Ovary (tissue), 9 donors: Measurements from ENCODE around the gene RANBP3. TPM values are rescaled to one million over a fixed set of nuclear protein-coding genes. Genes with fewer than 3 reads are reported as not detected.

Experiments
- DNase-seq, 5 donors: peaks; one replicate each; pipeline ENCODE4 v3.0.0-alpha.2; 2019 to 2020
- H3K27ac ChIP-seq, 2 donors: fragments of 200-600 bp; one replicate each; pipeline versions ENCODE4 v1.5.1 to v1.8.0; 2019 to 2022
- H3K27me3 ChIP-seq: fragments of 200-600 bp; one replicate; pipeline ENCODE4 v1.8.0; 2022
- H3K36me3 ChIP-seq: fragments of 200-600 bp; sonication (generic); one replicate; pipeline ENCODE4 v1.5.1; 2019
- H3K4me1 ChIP-seq: one replicate; pipeline ENCODE4 v1.8.1; 2013; ENCODE audit warnings: mild to moderate bottlenecking, moderate library complexity; ENCODE audit not compliant: insufficient read depth
- H3K4me3 ChIP-seq: fragments of 200-600 bp; sonication (generic); one replicate; pipeline ENCODE4 v1.5.1; 2017
- H3K9me3 ChIP-seq, 2 donors: fragments of 200-600 bp in 1 of 2; sonication (generic) in 1 of 2; one replicate each; pipeline versions ENCODE4 v1.5.1 to v1.8.1; 2013 to 2019; ENCODE audit warnings: mild to moderate bottlenecking in 1 of 2, moderate library complexity in 1 of 2
- CTCF ChIP-seq, 3 donors: fragments of 450-650 bp in 2 of 3; fragments of 200-600 bp in 1 of 3; IDR thresholded peaks; one replicate each; pipeline versions ENCODE4 v1.5.1 to v1.8.0; 2016 to 2022; ENCODE audit warnings: antibody characterized with exemption in 3 of 3, mild to moderate bottlenecking in 1 of 3
- EP300 ChIP-seq: sonication (generic); formaldehyde crosslinking; IDR thresholded peaks from one replicate; pipeline ENCODE4 v1.6.1; 2017; ENCODE audit warnings: antibody characterized with exemption
- POLR2A ChIP-seq: fragments of 450-650 bp; IDR thresholded peaks from one replicate; pipeline ENCODE4 v1.6.1; 2017; ENCODE audit warnings: antibody characterized with exemption, mild to moderate bottlenecking, moderate library complexity
- WGBS, 3 donors: extraction: QIAGEN DNeasy Blood & Tissue Kit in 1 of 3; methylation state at CpG; one replicate each; pipeline versions ENCODE4 v1.1.5 to v1.1.7; 2013 to 2017; 5-methylcytosine and 5-hydroxymethylcytosine counted together
- intact Hi-C, 4 donors: fragments of 100-400 bp; cut with DNase I; formaldehyde crosslinking; loops; one replicate each; pipeline versions ENCODE4 v1.11.0 to v1.15.1; 2022 to 2023
- polyA plus RNA-seq, 2 donors: library from polyadenylated mRNA; stranded (reverse); fragments of 200-250 nt in 1 of 2; fragments of 350-450 nt in 1 of 2; fragmentation: Illumina TruSeq in 1 of 2; extraction: RNeasy Lipid Tissue Mini Kit (QIAGEN cat#74804) in 1 of 2; gene quantifications; one replicate each; pipeline ENCODE4 v1.2.3, GENCODE V29; 2013 to 2014
- total RNA-seq, 7 donors: library from RNA; depleted of rRNA in 2 of 7; stranded (reverse); fragments of >200 nt in 2 of 7; fragmentation: NEBNext Ultra II Directional in 3 of 7; extraction: Animal tissue kit (Norgen Biotek cat#: 25700) in 3 of 7; gene quantifications; one replicate each; pipeline versions ENCODE4 v1.1.0 to v1.2.4, GENCODE V29; 2016 to 2023
- donor health status: DM: no; HTN: no; CAD: no; lungs with moderate emphysema.
- donor health status: DM: no; HTN: no; CAD: no.
- donor health status: Bipolar disorder and iron deficiency.
- donor health status: DM: yes; HTN: yes; CAD: no.
- donor health status: DM: no; HTN: no; CAD: no.
- donor health status: DM: yes; HTN: yes; CAD: no.

Gene RANBP3
- total and polyA plus RNA-seq, 9 donors = 54.0 to 88.4 (median 67.9) TPM

- no peak overlapping the region for H3K27ac ChIP-seq
Observed at GRCh38 chr19:5992756-5993155, 14.8 kb upstream of the RANBP3 start.

GRCh38 chr19:5991244-5991838, 13.4 kb upstream of the RANBP3 start:
- intact Hi-C loops = no loop called here
- peaks cover 3% of the 10 kb centered on the region for H3K4me1 ChIP-seq
- no peaks in the 10 kb centered on the region for H3K27me3 ChIP-seq
- H3K27ac ChIP-seq = no peak overlapping the region
- H3K36me3 ChIP-seq = no peaks in the 10 kb centered on the region
- no peaks in the 10 kb centered on the region for H3K9me3 ChIP-seq
- H3K4me3 ChIP-seq = no peak overlapping the region
- DNase-seq = no peak
- WGBS, 3 donors = 95 to 97% (median 95%) methylated on average over 8 of the region's 8 CpGs
- TF ChIP-seq EP300 = no peak
- no peak for TF ChIP-seq POLR2A
- no peak for TF ChIP-seq CTCF (IDR thresholded peaks at IDR 0.05)

More at GRCh38 chr19:5992756-5993155, 14.8 kb upstream of the RANBP3 start:
- DNase-seq = no peak
- no peak overlapping the region for H3K4me3 ChIP-seq
- no peaks in the 10 kb centered on the region for H3K27me3 ChIP-seq
- WGBS, 3 donors = 91 to 92% (median 91%) methylated on average over 11 of the region's 11 CpGs
- H3K4me1 ChIP-seq = peaks cover 7% of the 10 kb centered on the region
- H3K36me3 ChIP-seq = no peaks in the 10 kb centered on the region
- TF ChIP-seq CTCF (IDR thresholded peaks at IDR 0.05) = no peak
- no peak for TF ChIP-seq EP300
- no peak for TF ChIP-seq POLR2A
- H3K9me3 ChIP-seq = no peaks in the 10 kb centered on the region
- intact Hi-C loops = no loop called here

GRCh38 chr19:5990289-5990797, 12.4 kb upstream of the RANBP3 start:
- intact Hi-C loops = no loop called here
- no peaks in the 10 kb centered on the region for H3K27me3 ChIP-seq
- TF ChIP-seq CTCF (IDR thresholded peaks at IDR 0.05) (no peak), POLR2A (no peak), EP300 (no peak)
- peak in 1 of 5 donors; percentile 50 for DNase-seq
- H3K4me1 ChIP-seq = peaks cover 3% of the 10 kb centered on the region
- 29 to 50% (median 36%) methylated on average over 17 of the region's 17 CpGs for WGBS, 3 donors
- no peak overlapping the region for H3K4me3 ChIP-seq
- H3K9me3 ChIP-seq = no peaks in the 10 kb centered on the region
- H3K36me3 ChIP-seq = no peaks in the 10 kb centered on the region
- peak overlapping the region in 1 of 2 donors; percentile 2 for H3K27ac ChIP-seq

GRCh38 chr19:5989388-5990074, 11.6 kb upstream of the RANBP3 start:
- H3K4me3 ChIP-seq = no peak overlapping the region
- WGBS, 3 donors = 63 to 67% (median 65%) methylated on average over 8 of the region's 8 CpGs
- H3K4me1 ChIP-seq = peaks cover 3% of the 10 kb centered on the region
- H3K27me3 ChIP-seq = no peaks in the 10 kb centered on the region
- no peaks in the 10 kb centered on the region for H3K36me3 ChIP-seq
- no peaks in the 10 kb centered on the region for H3K9me3 ChIP-seq
- TF ChIP-seq POLR2A (no peak), EP300 (no peak), CTCF (IDR thresholded peaks at IDR 0.05) (no peak)
- intact Hi-C loops = loop anchor here in 3 of 4 donors (5.0 to 10.0 kb wide), 2 partner anchors 33 to 765 kb away; no protein-coding TSS in a partner anchor
- DNase-seq = no peak
- no peak overlapping the region for H3K27ac ChIP-seq
